GM12874 (cell line): ENCODE measurements around the gene NABP1.

Experiments used
- CTCF ChIP-seq: IDR thresholded peaks from 2 replicates; pipeline ENCODE4 v1.5.1; 2011; ENCODE audit warnings: low read depth, mild to moderate bottlenecking, control low read depth, low read length, moderate library complexity; ENCODE audit not compliant: insufficient read depth

NABP1 gene

DNA sequence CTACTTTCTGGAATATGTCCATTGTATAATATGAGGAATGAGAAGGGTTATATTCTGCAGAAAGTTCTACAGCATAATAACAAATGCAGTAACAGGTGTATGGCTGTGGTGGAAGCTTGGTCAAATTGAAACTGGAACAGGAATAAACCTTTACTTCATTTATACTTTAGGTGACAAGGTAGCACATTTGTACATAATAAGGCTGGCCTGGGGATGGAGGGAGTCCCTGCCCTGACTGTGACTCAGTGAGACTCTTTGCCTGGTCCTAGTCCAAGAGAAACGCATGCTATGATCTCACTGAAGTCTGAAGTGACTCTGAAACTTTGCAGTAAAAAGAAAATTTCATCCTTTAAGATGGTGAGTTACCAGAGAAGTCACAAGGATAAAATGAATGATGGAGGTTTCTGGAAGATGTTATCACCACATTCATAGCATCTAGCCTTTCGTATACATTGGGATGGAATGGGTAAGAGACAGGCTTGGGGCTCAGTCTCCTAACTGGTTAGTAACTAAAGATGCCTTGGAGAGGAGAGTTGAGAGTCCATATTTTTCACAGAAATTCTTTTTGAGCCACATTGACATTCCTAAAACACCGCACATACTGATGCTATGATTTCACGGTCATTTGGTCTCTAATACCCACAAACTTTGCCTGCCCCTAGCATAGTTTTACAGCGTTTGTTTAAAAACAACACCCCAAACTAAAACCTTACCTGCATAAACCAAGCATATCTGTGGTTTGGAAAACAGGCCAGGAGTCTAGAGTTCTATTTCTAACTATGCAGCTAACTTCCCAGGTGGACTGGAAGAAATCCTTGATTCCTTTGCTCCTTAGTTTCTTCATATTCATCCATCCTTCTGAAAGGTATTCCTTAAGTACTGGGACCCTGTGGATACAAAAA lies 42.4 kb upstream of the NABP1 start:
- no peak for TF ChIP-seq CTCF

DNA sequence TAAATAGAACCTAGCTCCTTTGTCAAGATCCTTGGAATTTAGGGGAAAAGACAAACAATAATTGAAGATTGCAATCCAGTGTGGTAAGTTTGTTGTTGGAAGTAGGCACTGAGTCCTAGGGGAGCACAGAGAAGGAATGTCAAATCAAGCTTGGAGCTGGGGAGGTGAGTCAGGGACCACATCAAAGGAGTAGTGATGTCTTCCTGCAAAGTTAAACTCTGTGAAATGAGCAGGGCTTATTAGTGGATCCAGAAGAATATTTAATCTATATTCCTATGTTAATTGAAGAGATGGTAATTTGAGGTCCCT lies 41.7 kb upstream of the NABP1 start:
- TF ChIP-seq CTCF = no peak

GRCh38 chr2:191636586-191636985 lies 41.4 kb upstream of the NABP1 start:
- no peak for TF ChIP-seq CTCF

GRCh38 chr2:191637182-191638078 lies 40.5 kb upstream of the NABP1 start:
- TF ChIP-seq CTCF = no peak

DNA sequence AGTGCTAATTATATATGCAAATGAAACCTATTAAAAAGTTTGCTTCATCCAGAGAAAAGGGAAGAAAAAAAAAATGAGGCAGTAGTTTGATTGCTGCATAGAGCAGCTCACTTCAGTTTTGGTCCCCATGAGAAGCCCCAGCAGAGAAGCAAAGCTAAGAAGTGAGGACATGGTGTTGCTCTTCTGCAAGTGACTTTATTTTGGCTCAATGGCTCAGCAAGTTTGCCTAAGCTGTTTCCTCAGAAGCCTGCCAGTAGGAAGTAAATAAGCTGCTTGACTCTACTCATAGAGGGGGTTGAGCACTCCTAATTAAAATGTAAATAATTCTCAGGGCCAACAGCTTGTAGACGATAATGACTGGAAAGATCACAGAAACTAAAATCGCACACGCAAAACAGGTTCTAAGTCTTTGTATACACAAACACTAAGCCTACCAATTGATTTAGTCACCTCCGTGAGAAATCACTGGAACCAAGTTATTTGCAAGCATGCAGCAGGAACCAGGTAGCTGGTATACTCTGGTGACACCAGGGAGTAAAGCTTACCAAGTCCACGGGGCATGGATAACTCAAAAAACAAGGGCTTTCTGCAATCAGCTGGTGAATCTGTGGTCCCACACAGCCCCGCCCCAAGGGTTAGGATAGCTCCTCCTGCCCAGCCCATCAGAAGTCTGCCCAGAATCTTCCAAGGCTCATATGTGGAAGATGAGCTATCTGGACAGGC lies 39.7 kb upstream of the NABP1 start:
- TF ChIP-seq CTCF = no peak

GRCh38 chr2:191638802-191639172 lies 39.1 kb upstream of the NABP1 start:
- no peak for TF ChIP-seq CTCF

DNA sequence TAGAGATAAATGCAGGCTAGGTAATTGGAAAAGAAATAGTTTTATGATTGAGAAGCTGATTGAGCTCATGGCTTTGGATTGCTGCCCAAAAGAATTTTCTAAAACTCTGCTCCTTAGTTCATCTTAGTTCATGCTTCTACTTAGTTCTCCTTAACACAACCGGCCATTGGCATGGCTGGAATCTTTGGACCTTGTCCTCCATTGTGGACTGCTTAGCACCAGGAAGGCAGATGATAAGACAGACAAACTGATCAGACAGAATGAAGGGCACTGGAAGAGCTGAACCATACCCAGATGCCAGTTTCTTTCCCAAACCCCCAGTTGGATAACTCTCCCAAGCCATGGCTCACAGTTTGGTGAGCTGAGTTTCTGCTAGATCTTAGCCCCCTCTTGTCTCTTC lies 36.3 kb upstream of the NABP1 start:
- no peak for TF ChIP-seq CTCF
